Peyer's patch (tissue), 4 donors: Measurements from ENCODE around the gene PLCH2. TPM values are rescaled to one million over a fixed set of nuclear protein-coding genes. Genes with fewer than 3 reads are reported as not detected.

Experiments
- DNase-seq, 3 donors: peaks; one replicate each; pipeline ENCODE4 v3.0.0-alpha.2; 2017 to 2019
- H3K27ac ChIP-seq, 4 donors: fragments of 200-600 bp; sonication (generic); one replicate each; pipeline ENCODE4 v1.5.1; 2016 to 2019
- H3K27me3 ChIP-seq, 2 donors: fragments of 200-600 bp; sonication (generic); one replicate each; pipeline ENCODE4 v1.5.1; 2019
- H3K36me3 ChIP-seq, 3 donors: fragments of 200-600 bp; sonication (generic); one replicate each; pipeline ENCODE4 v1.5.1; 2016 to 2019
- H3K4me1 ChIP-seq, 4 donors: fragments of 200-600 bp; sonication (generic); one replicate each; pipeline ENCODE4 v1.5.1; 2016 to 2019
- H3K4me3 ChIP-seq, 4 donors: fragments of 200-600 bp; sonication (generic); 1 replicate in 3 of 4; 2 replicates in 1 of 4; pipeline ENCODE4 v1.5.1; 2016 to 2019; ENCODE audit warnings: mild to moderate bottlenecking in 1 of 4
- H3K9me3 ChIP-seq, 4 donors: fragments of 200-600 bp; sonication (generic); one replicate each; pipeline ENCODE4 v1.5.1; 2016 to 2019; ENCODE audit warnings: mild to moderate bottlenecking in 1 of 4
- POLR2A ChIP-seq, 2 donors: fragments of 450-650 bp; IDR thresholded peaks; one replicate each; pipeline ENCODE4 v1.5.1; 2017; ENCODE audit warnings: antibody characterized with exemption in 2 of 2, mild to moderate bottlenecking in 2 of 2, moderate library complexity in 2 of 2
- total RNA-seq, 4 donors: library from RNA; depleted of rRNA; stranded (reverse); fragments of >200 nt; gene quantifications; one replicate each; pipeline ENCODE4 v1.1.0, GENCODE V29; 2016
- TF ChIP-seq, protein P1 (sequence below), 6 experiments: fragments of 450-650 bp in 4 of 6; fragments of 200-600 bp in 2 of 6; sonication (generic) in 1 of 6; IDR thresholded peaks; one replicate each; pipeline ENCODE4 v1.5.1; 2017 to 2019; ENCODE audit warnings: antibody characterized with exemption in 6 of 6, mild to moderate bottlenecking in 3 of 6, moderate library complexity in 1 of 6

The PLCH2 gene
- total RNA-seq = 10 to 100 TPM in 2 of 4 donors, 1 to 10 TPM in 2; 2.5 to 18.3 (median 7.8) TPM

GRCh38 chr1:2476061-2476999 lies at the start of gene PLCH2:
PLCH2 (plus strand) TSS chr1:2476289; CDS start chr1:2476589, 300 bp downstream.
- no peak for DNase-seq
- Histone ChIP-seq H3K4me3 (no peak within 1 kb of the TSS), H3K4me1 (peaks cover 0 to 10% (median 0%) of the 10 kb centered on the region in 4 donors), H3K27ac (no peak within 1 kb of the TSS), H3K27me3 (no peaks in the 10 kb centered on the region), H3K9me3 (no peaks in the 10 kb centered on the region), H3K36me3 (no peaks in the 10 kb centered on the region)
- no peak for TF ChIP-seq POLR2A (IDR thresholded peaks at IDR 0.05)
- TF ChIP-seq, protein P1, sequence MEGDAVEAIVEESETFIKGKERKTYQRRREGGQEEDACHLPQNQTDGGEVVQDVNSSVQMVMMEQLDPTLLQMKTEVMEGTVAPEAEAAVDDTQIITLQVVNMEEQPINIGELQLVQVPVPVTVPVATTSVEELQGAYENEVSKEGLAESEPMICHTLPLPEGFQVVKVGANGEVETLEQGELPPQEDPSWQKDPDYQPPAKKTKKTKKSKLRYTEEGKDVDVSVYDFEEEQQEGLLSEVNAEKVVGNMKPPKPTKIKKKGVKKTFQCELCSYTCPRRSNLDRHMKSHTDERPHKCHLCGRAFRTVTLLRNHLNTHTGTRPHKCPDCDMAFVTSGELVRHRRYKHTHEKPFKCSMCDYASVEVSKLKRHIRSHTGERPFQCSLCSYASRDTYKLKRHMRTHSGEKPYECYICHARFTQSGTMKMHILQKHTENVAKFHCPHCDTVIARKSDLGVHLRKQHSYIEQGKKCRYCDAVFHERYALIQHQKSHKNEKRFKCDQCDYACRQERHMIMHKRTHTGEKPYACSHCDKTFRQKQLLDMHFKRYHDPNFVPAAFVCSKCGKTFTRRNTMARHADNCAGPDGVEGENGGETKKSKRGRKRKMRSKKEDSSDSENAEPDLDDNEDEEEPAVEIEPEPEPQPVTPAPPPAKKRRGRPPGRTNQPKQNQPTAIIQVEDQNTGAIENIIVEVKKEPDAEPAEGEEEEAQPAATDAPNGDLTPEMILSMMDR (IDR thresholded peaks at IDR 0.05) = no peak

DNA sequence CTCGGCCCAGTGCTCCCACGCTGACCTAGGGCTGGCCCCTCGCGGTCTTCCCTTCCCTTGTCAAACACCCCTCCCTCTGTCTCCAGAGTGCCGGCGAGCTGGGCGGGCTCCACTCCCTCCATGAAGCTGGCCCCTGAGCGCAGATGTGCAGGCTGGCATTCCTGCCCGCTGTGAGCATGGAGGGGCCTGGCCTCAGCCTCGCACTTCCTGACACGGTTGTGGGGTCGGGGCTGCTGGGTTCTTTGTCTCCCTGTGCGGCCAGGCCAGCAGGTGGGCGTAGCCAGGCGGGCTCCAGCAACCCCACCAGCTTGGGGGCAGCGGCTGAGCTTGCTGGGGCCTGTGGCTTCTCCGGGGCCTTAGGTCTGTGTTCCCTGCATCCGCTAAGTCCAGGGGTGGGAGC lies 49.5 kb upstream of the PLCH2 start:
- Histone ChIP-seq H3K4me1 (no peaks in the 10 kb centered on the region), H3K27ac (no peak overlapping the region), H3K4me3 (no peak overlapping the region), H3K9me3 (peaks cover 0 to 14% (median 4%) of the 10 kb centered on the region in 4 donors), H3K27me3 (no peaks in the 10 kb centered on the region), H3K36me3 (no peaks in the 10 kb centered on the region)
- TF ChIP-seq, protein P1 (IDR thresholded peaks at IDR 0.05) = no peak
- no peak for TF ChIP-seq POLR2A (IDR thresholded peaks at IDR 0.05)
- DNase-seq = no peak

- Histone ChIP-seq H3K27me3 (no peaks in the 10 kb centered on the region), H3K9me3 (peaks cover 0 to 14% (median 4%) of the 10 kb centered on the region in 4 donors), H3K4me3 (no peak overlapping the region), H3K27ac (no peak overlapping the region), H3K4me1 (no peaks in the 10 kb centered on the region), H3K36me3 (no peaks in the 10 kb centered on the region)
- no peak for DNase-seq
- TF ChIP-seq POLR2A (IDR thresholded peaks at IDR 0.05) = no peak
- TF ChIP-seq, protein P1 (IDR thresholded peaks at IDR 0.05) = no peak
These were observed 49.0 kb upstream of the PLCH2 start for GRCh38 chr1:2427051-2427450.

DNA sequence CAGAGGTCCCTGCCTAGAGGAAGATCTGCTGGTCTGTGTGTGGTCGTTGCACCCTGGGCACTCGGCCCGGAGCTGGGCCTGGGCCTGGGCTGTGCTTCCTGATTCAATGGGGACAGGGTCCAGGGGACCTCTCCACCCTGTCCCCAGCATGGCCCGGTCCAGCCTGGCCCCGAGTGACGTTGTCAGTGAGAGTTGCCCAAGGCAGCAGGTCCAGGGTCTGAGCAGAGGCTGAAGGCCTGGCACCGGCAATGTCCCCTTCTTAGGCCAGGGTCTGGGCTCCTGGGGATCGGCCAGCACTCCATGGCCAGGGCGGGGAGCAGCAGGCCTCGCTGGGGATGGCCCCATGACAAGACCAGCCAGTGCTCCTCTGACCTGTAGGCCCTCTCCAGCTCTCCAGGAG lies 48.1 kb upstream of the PLCH2 start:
- no peak for DNase-seq
- no peaks in the 10 kb centered on the region for H3K4me1 ChIP-seq
- no peak overlapping the region for H3K4me3 ChIP-seq
- no peaks in the 10 kb centered on the region for H3K27me3 ChIP-seq
- no peak overlapping the region for H3K27ac ChIP-seq
- H3K9me3 ChIP-seq = peaks cover 0 to 14% (median 4%) of the 10 kb centered on the region in 4 donors
- TF ChIP-seq, protein P1 (IDR thresholded peaks at IDR 0.05) = no peak
- TF ChIP-seq POLR2A (IDR thresholded peaks at IDR 0.05) = no peak
- no peaks in the 10 kb centered on the region for H3K36me3 ChIP-seq

- Histone ChIP-seq H3K27ac (no peak overlapping the region), H3K4me3 (no peak overlapping the region), H3K27me3 (no peaks in the 10 kb centered on the region), H3K9me3 (peaks cover 0 to 11% (median 1%) of the 10 kb centered on the region in 4 donors), H3K36me3 (no peaks in the 10 kb centered on the region), H3K4me1 (no peaks in the 10 kb centered on the region)
- no peak for DNase-seq
- no peak for TF ChIP-seq POLR2A (IDR thresholded peaks at IDR 0.05)
- TF ChIP-seq, protein P1 (IDR thresholded peaks at IDR 0.05) = no peak
These were observed 47.6 kb upstream of the PLCH2 start for GRCh38 chr1:2428490-2428889.
